GM12878 (cell line): Measurements from ENCODE around the gene PDE10A. TPM values are rescaled to one million over a fixed set of nuclear protein-coding genes. Genes with fewer than 3 reads are reported as not detected.

Experiments
- ATAC-seq: fragments of 200-7000 bp; cut with Tn5 transposase; 3 replicates; pipeline ENCODE4 v1.9.1; 2020; ENCODE audit warnings: mild to moderate bottlenecking, moderate library complexity
- BruUV-seq: library from RNA; stranded (reverse); fragments of 400-500 nt; replicated peaks from 2 replicates; lab custom pipeline; 2021; lab: Mats Ljungman, UMichigan
- CTCF ChIA-PET: fragments of 300-600 bp; sonication (Branson Sonifier 250); formaldehyde crosslinking; extraction: SDS; loops from one replicate; lab custom pipeline; 2021; ENCODE audit warnings: inconsistent platforms; lab: Yijun Ruan, JAX
- POLR2A ChIA-PET: fragments of 350-600 bp; formaldehyde crosslinking; extraction: SDS; loops from one replicate; lab custom pipeline; 2021; ENCODE audit warnings: inconsistent platforms; lab: Charles Lee
- RAD21 ChIA-PET: fragments of 300-600 bp; sonication (Branson Sonifier 250); formaldehyde crosslinking; loops from one replicate; lab custom pipeline; 2023; ENCODE audit warnings: antibody characterized with exemption; ENCODE audit not compliant: unreplicated experiment; lab: Charles Lee
- SMC1A ChIA-PET: fragments of 300-600 bp; sonication (Branson Sonifier 250); formaldehyde crosslinking; loops from one replicate; lab custom pipeline; 2023; ENCODE audit not compliant: unreplicated experiment, uncharacterized antibody; lab: Charles Lee
- DNase-seq: peaks from one replicate; pipeline ENCODE4 v3.0.0-alpha.2; 2011; ENCODE audit warnings: low read depth, low spot score
- FAIRE-seq: peaks from 3 replicates; lab custom pipeline; 2011; peaks lifted over from hg19 to GRCh38; lab: Jason Lieb, UNC
- H2AFZ ChIP-seq: 2 replicates; pipeline ENCODE4 v1.6.0; 2011; ENCODE audit warnings: low read depth, low read length, control low read depth; ENCODE audit not compliant: control insufficient read depth
- H3K27ac ChIP-seq: 2 replicates; pipeline ENCODE4 v1.5.1; 2011; ENCODE audit warnings: control low read depth; ENCODE audit not compliant: control insufficient read depth, insufficient read depth
- H3K27me3 ChIP-seq, 2 experiments: replicated peaks in 1 of 2; 2 replicates each; pipeline versions ENCODE4 v1.6.0 to v1.6.1; 2011; ENCODE audit warnings: low read length in 1 of 2; ENCODE audit not compliant: control insufficient read depth in 2 of 2, insufficient read depth in 2 of 2
- H3K36me3 ChIP-seq, 2 experiments: 2 replicates each; pipeline ENCODE4 v1.5.1; 2011; ENCODE audit warnings: low read length in 1 of 2; ENCODE audit not compliant: control insufficient read depth in 2 of 2, insufficient read depth in 2 of 2
- H3K4me1 ChIP-seq: 2 replicates; pipeline ENCODE4 v1.6.1; 2011; ENCODE audit warnings: mild to moderate bottlenecking, low read length, moderate library complexity, mixed read lengths; ENCODE audit not compliant: control insufficient read depth, insufficient read depth
- H3K4me2 ChIP-seq: 2 replicates; pipeline ENCODE4 v1.6.0; 2011; ENCODE audit warnings: control low read depth; ENCODE audit not compliant: control insufficient read depth, insufficient read depth
- H3K4me3 ChIP-seq: fragments of 200-600 bp; sonication (generic); 2 replicates; pipeline ENCODE4 v1.5.1; 2016
- H3K79me2 ChIP-seq: 2 replicates; pipeline ENCODE4 v1.6.0; 2011; ENCODE audit warnings: low read length; ENCODE audit not compliant: control insufficient read depth, insufficient read depth
- H3K9ac ChIP-seq: 2 replicates; pipeline ENCODE4 v1.8.0; 2011; ENCODE audit warnings: low read length, control low read depth, mixed read lengths; ENCODE audit not compliant: control insufficient read depth, insufficient read depth
- H3K9me3 ChIP-seq: replicated peaks from 3 replicates; pipeline ENCODE4 v1.5.1; 2011; ENCODE audit warnings: mild to moderate bottlenecking, low read length; ENCODE audit not compliant: control insufficient read depth, insufficient read depth
- H4K20me1 ChIP-seq: 2 replicates; pipeline ENCODE4 v1.6.0; 2011; ENCODE audit not compliant: control insufficient read depth, insufficient read depth
- ATF7 ChIP-seq: fragments of 450-650 bp; IDR thresholded peaks from 2 replicates; pipeline ENCODE4 v1.6.1; 2016; ENCODE audit warnings: low read depth, mild to moderate bottlenecking
- EP300 ChIP-seq, 2 experiments: fragments of 150-350 bp in 1 of 2; IDR thresholded peaks; 2 replicates each; pipeline ENCODE4 v1.6.1; 2011 to 2012; ENCODE audit warnings: low read depth in 2 of 2, low read length in 2 of 2, borderline replicate concordance in 1 of 2, improper control_type of control experiment in 1 of 2, inconsistent platforms in 1 of 2; ENCODE audit not compliant: control insufficient read depth in 1 of 2
- IKZF2 ChIP-seq, 2 experiments: fragments of 450-650 bp; IDR thresholded peaks; 2 replicates each; pipeline ENCODE4 v1.6.1; 2017; ENCODE audit warnings: mild to moderate bottlenecking in 2 of 2, moderate library complexity in 2 of 2
- MTA2 ChIP-seq: fragments of 450-650 bp; IDR thresholded peaks from 2 replicates; pipeline ENCODE4 v1.6.1; 2016; ENCODE audit warnings: low read depth, mild to moderate bottlenecking, moderate library complexity
- NR2F1 ChIP-seq: fragments of 450-650 bp; conservative IDR thresholded peaks from 2 replicates; pipeline ENCODE4 v1.6.1; 2017; ENCODE audit warnings: mild to moderate bottlenecking
- PKNOX1 ChIP-seq: fragments of 450-650 bp; IDR thresholded peaks from 2 replicates; pipeline ENCODE4 v1.6.1; 2016; ENCODE audit warnings: mild to moderate bottlenecking
- SPI1 ChIP-seq: IDR thresholded peaks from 2 replicates; pipeline ENCODE4 v1.6.1; 2011; ENCODE audit warnings: low read depth, mild to moderate bottlenecking, low read length, moderate library complexity, borderline replicate concordance; ENCODE audit not compliant: insufficient read depth
- TBL1XR1 ChIP-seq: IDR thresholded peaks from 2 replicates; pipeline ENCODE4 v1.6.1; 2012; ENCODE audit warnings: low read depth, low read length, improper control_type of control experiment
- ZNF24 ChIP-seq: fragments of 450-650 bp; IDR thresholded peaks from 2 replicates; pipeline ENCODE4 v1.6.1; 2017; ENCODE audit warnings: antibody characterized with exemption, mild to moderate bottlenecking
- WGBS: methylation state at CpG from one replicate; pipeline ENCODE4 v1.1.6; 2016; ENCODE audit warnings: low lambda C conversion rate; ENCODE audit not compliant: insufficient replicate concordance, insufficient coverage; ENCODE audit errors: missing lambda C conversion rate; 5-methylcytosine and 5-hydroxymethylcytosine counted together
- in situ Hi-C: fragments of 300-500 bp; cut with MboI; formaldehyde crosslinking; loops from 9 replicates; pipeline ENCODE4 v1.14.3; 2018; ENCODE audit warnings: mixed read lengths
- intact Hi-C: fragments of 100-400 bp; cut with micrococcal nuclease; formaldehyde crosslinking; loops from one replicate; pipeline ENCODE4 v1.14.2; 2022; ENCODE audit not compliant: unreplicated experiment
- polyA plus RNA-seq, 11 experiments: library from polyadenylated mRNA; depleted of rRNA in 4 of 11; unstranded in 6 of 11; stranded (reverse) in 5 of 11; fragments of >200 nt; fragmentation: Nextera tagmentation in 4 of 11; fragmentation: Illumina TruSeq in 1 of 11; extraction: Ambion mirVana in 4 of 11; extraction: Trizol in 1 of 11; gene quantifications; 1 replicate in 1 of 11; 2 replicates in 10 of 11; pipeline versions ENCODE4 v1.2.1 to v1.2.3, GENCODE V29; 2011 to 2016; ENCODE audit warnings: inconsistent platforms in 2 of 11, missing spikeins in 2 of 11, low read depth in 1 of 11
- total RNA-seq, 4 experiments: library from RNA; depleted of rRNA in 3 of 4; stranded (reverse); fragments of >200 nt in 3 of 4; fragmentation: Illumina TruSeq in 1 of 4; extraction: Trizol in 1 of 4; gene quantifications; 2 replicates each; pipeline versions ENCODE4 v1.2.1 to v1.2.3, GENCODE V29; 2013 to 2021

The PDE10A gene
- total and polyA plus RNA-seq, 10 of the 15 experiments (the other 5 are each of a cell fraction or from before 2014, with no cell fraction given), result under 0.01 to 1.3 (median 0.03) TPM; not detected in 2

- ChIA-PET POLR2A (no interaction called here), SMC1A (interaction anchor here (1.1 kb wide), 1 partner anchor 42 kb away, joined by 3 read pairs; no protein-coding TSS in a partner anchor)
- intact Hi-C loops, result no loop called here
These were observed 41.2 kb upstream of the PDE10A start for GRCh38 chr6:165704045-165704748.

More at GRCh38 chr6:165704045-165704748, 41.2 kb upstream of the PDE10A start:
- H3K4me3 ChIP-seq, result no peak overlapping the region
- H3K9ac ChIP-seq, result no peak overlapping the region
- RAD21 ChIA-PET, result no interaction called here
- no peak for FAIRE-seq
- H2AFZ ChIP-seq, result no peak overlapping the region
- peak; percentile 56 for ATAC-seq
- H3K4me1 ChIP-seq, result no peaks in the 10 kb centered on the region
- 25% methylated on average over 9 of the region's 9 CpGs for WGBS
- H3K9me3 ChIP-seq, result no peaks in the 10 kb centered on the region; the same call in 2 of the 3 replicates
- no peaks in the 10 kb centered on the region for H3K27me3 ChIP-seq
- no peak overlapping the region for H3K4me2 ChIP-seq
- no peaks in the 10 kb centered on the region for H3K79me2 ChIP-seq
- H3K36me3 ChIP-seq, result no peaks in the 10 kb centered on the region
- BruUV-seq, result no TSS peak
- in situ Hi-C loops, result no loop called here
- DNase-seq, result no peak
- TF ChIP-seq NR2F1 (no peak), TBL1XR1 (no peak), PKNOX1 (peak; percentile 23; the same call in 1 of the 2 replicates), ZNF24 (0 out of 2 replicates have a peak, but pooled peaks have one; percentile 17), MTA2 (peak; percentile 69), IKZF2 (IDR thresholded peaks at IDR 0.05) (peak in 1 of 2 experiments; percentile 59; a peak in 2 of 4 replicates), ATF7 (peak; percentile 30; the same call in 1 of the 2 replicates), EP300 (IDR thresholded peaks at IDR 0.05; ENCODE audit: borderline replicate concordance in 1 of 2, control insufficient read depth in 1 of 2, low read depth in 2 of 2, low read length in 2 of 2) (peak in 1 of 2 experiments; percentile 31; a peak in 1 of 4 replicates), SPI1 (peak; percentile 70; the same call in 1 of the 2 replicates)
- no peaks in the 10 kb centered on the region for H4K20me1 ChIP-seq
- H3K27ac ChIP-seq, result no peak overlapping the region
- CTCF ChIA-PET, result interaction anchor here (1.2 kb wide), 1 partner anchor 25 kb away, joined by 3 read pairs; no protein-coding TSS in a partner anchor
